ENCODE measurements around the gene IFNA5. TPM values are rescaled to one million over a fixed set of nuclear protein-coding genes. Genes with fewer than 3 reads are reported as not detected.

The IFNA5 gene
- total and polyA plus RNA-seq, 2 of the 13 experiments (the other 11 are each of a cell fraction or from before 2014, with no cell fraction given) = not detected

DNA sequence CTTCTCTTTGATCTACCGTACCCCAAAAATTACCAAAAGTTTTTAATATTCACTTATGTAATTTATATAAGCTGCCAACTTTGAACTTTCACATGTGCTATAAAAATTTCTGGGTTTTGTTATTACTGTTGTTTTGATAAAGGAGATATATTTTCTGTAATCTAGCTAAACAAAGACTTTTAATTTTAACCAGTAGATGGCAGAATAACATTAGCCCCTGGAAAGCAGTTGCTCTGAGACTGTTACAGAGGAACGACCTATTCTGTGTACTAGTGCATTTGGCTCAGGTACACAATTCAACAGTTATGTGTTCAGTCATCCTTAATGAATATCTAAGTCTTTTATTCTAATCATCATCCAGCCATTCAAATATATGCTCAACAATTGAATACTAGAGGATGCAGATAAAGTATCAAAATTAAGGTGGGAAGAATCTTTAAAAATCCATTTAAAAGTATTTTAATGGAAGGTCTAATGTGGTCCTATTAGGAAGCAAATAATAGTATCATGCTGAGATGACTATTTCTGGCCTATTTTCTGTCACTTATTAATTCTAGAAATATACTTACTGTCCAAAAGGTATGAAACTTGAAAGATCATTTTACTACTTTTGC lies 21.5 kb upstream of the IFNA5 start (continued):
- TF ChIP-seq, protein P1, sequence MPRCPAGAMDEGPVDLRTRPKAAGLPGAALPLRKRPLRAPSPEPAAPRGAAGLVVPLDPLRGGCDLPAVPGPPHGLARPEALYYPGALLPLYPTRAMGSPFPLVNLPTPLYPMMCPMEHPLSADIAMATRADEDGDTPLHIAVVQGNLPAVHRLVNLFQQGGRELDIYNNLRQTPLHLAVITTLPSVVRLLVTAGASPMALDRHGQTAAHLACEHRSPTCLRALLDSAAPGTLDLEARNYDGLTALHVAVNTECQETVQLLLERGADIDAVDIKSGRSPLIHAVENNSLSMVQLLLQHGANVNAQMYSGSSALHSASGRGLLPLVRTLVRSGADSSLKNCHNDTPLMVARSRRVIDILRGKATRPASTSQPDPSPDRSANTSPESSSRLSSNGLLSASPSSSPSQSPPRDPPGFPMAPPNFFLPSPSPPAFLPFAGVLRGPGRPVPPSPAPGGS (CRISPR knock-in tag; IDR thresholded peaks at IDR 0.05) = no peak
- TF ChIP-seq, protein P2, sequence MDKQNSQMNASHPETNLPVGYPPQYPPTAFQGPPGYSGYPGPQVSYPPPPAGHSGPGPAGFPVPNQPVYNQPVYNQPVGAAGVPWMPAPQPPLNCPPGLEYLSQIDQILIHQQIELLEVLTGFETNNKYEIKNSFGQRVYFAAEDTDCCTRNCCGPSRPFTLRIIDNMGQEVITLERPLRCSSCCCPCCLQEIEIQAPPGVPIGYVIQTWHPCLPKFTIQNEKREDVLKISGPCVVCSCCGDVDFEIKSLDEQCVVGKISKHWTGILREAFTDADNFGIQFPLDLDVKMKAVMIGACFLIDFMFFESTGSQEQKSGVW (CRISPR knock-in tag; IDR thresholded peaks at IDR 0.05; ENCODE audit: borderline replicate concordance) = no peak
- TF ChIP-seq ZKSCAN1 (IDR thresholded peaks at IDR 0.05; ENCODE audit: low read length) (no peak), HMG20B (CRISPR knock-in tag; conservative IDR thresholded peaks at IDR 0.05) (no peak), ATM (IDR thresholded peaks at IDR 0.05; ENCODE audit: borderline replicate concordance) (no peak), THYN1 (CRISPR knock-in tag; IDR thresholded peaks at IDR 0.05; ENCODE audit: borderline replicate concordance, low read depth) (no peak), FOXA3 (CRISPR knock-in tag; IDR thresholded peaks at IDR 0.05) (0 out of 2 replicates have a peak, but pooled peaks have one; percentile 11), PAF1 (CRISPR knock-in tag; IDR thresholded peaks at IDR 0.05) (no peak), ZFP36L1 (CRISPR knock-in tag; IDR thresholded peaks at IDR 0.05) (no peak), NFYB (CRISPR knock-in tag; IDR thresholded peaks at IDR 0.05) (no peak), EED (CRISPR knock-in tag; IDR thresholded peaks at IDR 0.05) (no peak)
- TF ChIP-seq, protein P3, sequence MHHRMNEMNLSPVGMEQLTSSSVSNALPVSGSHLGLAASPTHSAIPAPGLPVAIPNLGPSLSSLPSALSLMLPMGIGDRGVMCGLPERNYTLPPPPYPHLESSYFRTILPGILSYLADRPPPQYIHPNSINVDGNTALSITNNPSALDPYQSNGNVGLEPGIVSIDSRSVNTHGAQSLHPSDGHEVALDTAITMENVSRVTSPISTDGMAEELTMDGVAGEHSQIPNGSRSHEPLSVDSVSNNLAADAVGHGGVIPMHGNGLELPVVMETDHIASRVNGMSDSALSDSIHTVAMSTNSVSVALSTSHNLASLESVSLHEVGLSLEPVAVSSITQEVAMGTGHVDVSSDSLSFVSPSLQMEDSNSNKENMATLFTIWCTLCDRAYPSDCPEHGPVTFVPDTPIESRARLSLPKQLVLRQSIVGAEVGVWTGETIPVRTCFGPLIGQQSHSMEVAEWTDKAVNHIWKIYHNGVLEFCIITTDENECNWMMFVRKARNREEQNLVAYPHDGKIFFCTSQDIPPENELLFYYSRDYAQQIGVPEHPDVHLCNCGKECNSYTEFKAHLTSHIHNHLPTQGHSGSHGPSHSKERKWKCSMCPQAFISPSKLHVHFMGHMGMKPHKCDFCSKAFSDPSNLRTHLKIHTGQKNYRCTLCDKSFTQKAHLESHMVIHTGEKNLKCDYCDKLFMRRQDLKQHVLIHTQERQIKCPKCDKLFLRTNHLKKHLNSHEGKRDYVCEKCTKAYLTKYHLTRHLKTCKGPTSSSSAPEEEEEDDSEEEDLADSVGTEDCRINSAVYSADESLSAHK (CRISPR knock-in tag; IDR thresholded peaks at IDR 0.05; ENCODE audit: borderline replicate concordance) = no peak

All from HepG2 (cell line).